ENCODE results near the gene RUVBL1.

RUVBL1 gene

GRCh38 chr3:128063865-128064264 lies 59.7 kb downstream of the RUVBL1 start:
- no peak for DNase-seq

GRCh38 chr3:128062033-128062745 lies 61.4 kb downstream of the RUVBL1 start:
- no peak for DNase-seq

- no peak for DNase-seq
Measured at GRCh38 chr3:128060473-128061381, 62.9 kb downstream of the RUVBL1 start.

GRCh38 chr3:128056258-128056657 lies 67.4 kb downstream of the RUVBL1 start:
- DNase-seq = no peak

- DNase-seq = no peak
Measured at GRCh38 chr3:128054367-128054766, 69.2 kb downstream of the RUVBL1 start.

GRCh38 chr3:128053614-128054013 lies 70.0 kb downstream of the RUVBL1 start:
- DNase-seq = no peak

- no peak for DNase-seq
Measured at GRCh38 chr3:128052595-128053351, 70.8 kb downstream of the RUVBL1 start.

- DNase-seq = peak; percentile 88 to 93
Measured at GRCh38 chr3:128051837-128052594, 71.6 kb downstream of the RUVBL1 start, which contains the start of gene SEC61A1. Gene SEC61A1 (plus strand): TSS chr3:128052437. CDS start chr3:128052553, 116 bp downstream.

GRCh38 chr3:128051459-128051836 lies 72.2 kb downstream of the RUVBL1 start:
- peak in 1 of 2 experiments; percentile 12 for DNase-seq

- no peak for DNase-seq
Measured at GRCh38 chr3:128050597-128050996, 73.0 kb downstream of the RUVBL1 start.

- DNase-seq = no peak
Measured at GRCh38 chr3:128041344-128041743, 82.3 kb downstream of the RUVBL1 start.

- no peak for DNase-seq
Measured at GRCh38 chr3:128040660-128041059, 83.0 kb downstream of the RUVBL1 start.

- no peak for DNase-seq
Measured at GRCh38 chr3:128040041-128040440, 83.6 kb downstream of the RUVBL1 start.

- DNase-seq = no peak
Measured at GRCh38 chr3:128036119-128036518, 87.5 kb downstream of the RUVBL1 start.

GRCh38 chr3:128033102-128033501 lies 90.5 kb downstream of the RUVBL1 start:
- DNase-seq = no peak
